HepG2 (cell line): ENCODE measurements around the gene VPS4A. TPM values are rescaled to one million over a fixed set of nuclear protein-coding genes. Genes with fewer than 3 reads are reported as not detected.

ENCODE experiments used
- CAMTA2 ChIP-seq: sonication (generic); formaldehyde crosslinking; IDR thresholded peaks from 2 replicates; pipeline ENCODE4 v1.4.0; 2020; ENCODE audit warnings: mild to moderate bottlenecking, missing genetic modification reagents, borderline replicate concordance
- CENPT ChIP-seq: sonication (generic); formaldehyde crosslinking; IDR thresholded peaks from 2 replicates; pipeline ENCODE4 v1.8.0; 2022; ENCODE audit warnings: low read depth, mild to moderate bottlenecking, moderate library complexity, missing genetic modification reagents
- GPN1 ChIP-seq: sonication (generic); formaldehyde crosslinking; IDR thresholded peaks from 2 replicates; pipeline ENCODE4 v1.5.1; 2020; ENCODE audit warnings: missing genetic modification reagents, borderline replicate concordance
- HDAC2 ChIP-seq: sonication (generic); formaldehyde crosslinking; IDR thresholded peaks from 2 replicates; pipeline ENCODE4 v1.4.0; 2020; ENCODE audit warnings: missing genetic modification reagents
- HOXA3 ChIP-seq: sonication (generic); formaldehyde crosslinking; IDR thresholded peaks from 2 replicates; pipeline ENCODE4 v1.5.0; 2020; ENCODE audit warnings: missing genetic modification reagents
- KLF16 ChIP-seq, 2 experiments: sonication (generic) in 1 of 2; formaldehyde crosslinking in 1 of 2; IDR thresholded peaks; 2 replicates each; pipeline versions ENCODE4 v1.6.1 to v1.8.0; 2016 to 2023; ENCODE audit warnings: missing genetic modification reagents in 2 of 2, missing compliant biosample characterization in 1 of 2
- MAFK ChIP-seq, 2 experiments: IDR thresholded peaks in 1 of 2; conservative IDR thresholded peaks in 1 of 2; 2 replicates each; pipeline ENCODE4 v1.6.1; 2011; ENCODE audit warnings: improper control_type of control experiment in 2 of 2, low read length in 2 of 2
- NCOA5 ChIP-seq: sonication (generic); formaldehyde crosslinking; IDR thresholded peaks from 2 replicates; pipeline ENCODE4 v1.4.0; 2020; ENCODE audit warnings: missing genetic modification reagents
- NFE2L1 ChIP-seq: sonication (generic); formaldehyde crosslinking; IDR thresholded peaks from 2 replicates; pipeline ENCODE4 v1.4.0; 2020; ENCODE audit warnings: missing genetic modification reagents, mild to moderate bottlenecking, borderline replicate concordance
- PAX8 ChIP-seq: sonication (generic); formaldehyde crosslinking; IDR thresholded peaks from 2 replicates; pipeline ENCODE4 v1.8.0; 2022; ENCODE audit warnings: mild to moderate bottlenecking, missing genetic modification reagents, borderline replicate concordance
- REPIN1 ChIP-seq: sonication (generic); formaldehyde crosslinking; IDR thresholded peaks from 2 replicates; pipeline ENCODE4 v1.8.0; 2022; ENCODE audit warnings: missing genetic modification reagents, low read depth, mild to moderate bottlenecking, borderline replicate concordance
- SKI ChIP-seq: fragments of 450-650 bp; IDR thresholded peaks from one replicate; pipeline ENCODE4 v1.6.1; 2018; ENCODE audit warnings: mild to moderate bottlenecking; ENCODE audit not compliant: partially characterized antibody
- STAT6 ChIP-seq: sonication (generic); formaldehyde crosslinking; IDR thresholded peaks from 2 replicates; pipeline ENCODE4 v1.4.0; 2020; ENCODE audit warnings: missing genetic modification reagents, mild to moderate bottlenecking, borderline replicate concordance
- TRIM22 ChIP-seq: fragments of 450-650 bp; IDR thresholded peaks from 2 replicates; pipeline ENCODE4 v1.6.1; 2017
- ZBTB34 ChIP-seq: sonication (generic); formaldehyde crosslinking; IDR thresholded peaks from 2 replicates; pipeline ENCODE4 v1.8.0; 2022; ENCODE audit warnings: mild to moderate bottlenecking, missing genetic modification reagents
- ZNF180 ChIP-seq: sonication (generic); formaldehyde crosslinking; IDR thresholded peaks from 2 replicates; pipeline ENCODE4 v1.4.0; 2020; ENCODE audit warnings: low read depth, missing genetic modification reagents, borderline replicate concordance
- ZNF256 ChIP-seq: sonication (generic); formaldehyde crosslinking; conservative IDR thresholded peaks from 2 replicates; pipeline ENCODE4 v1.4.0; 2020; ENCODE audit warnings: missing genetic modification reagents
- ZNF276 ChIP-seq: sonication (generic); formaldehyde crosslinking; IDR thresholded peaks from 2 replicates; pipeline ENCODE4 v1.4.0; 2020; ENCODE audit warnings: mild to moderate bottlenecking, low read depth, missing genetic modification reagents
- ZNF333 ChIP-seq: sonication (generic); formaldehyde crosslinking; IDR thresholded peaks from 2 replicates; pipeline ENCODE4 v1.4.0; 2020; ENCODE audit warnings: mild to moderate bottlenecking, missing genetic modification reagents, borderline replicate concordance
- ZNF451 ChIP-seq: sonication (generic); formaldehyde crosslinking; IDR thresholded peaks from 2 replicates; pipeline ENCODE4 v1.5.0; 2020; ENCODE audit warnings: mild to moderate bottlenecking, missing genetic modification reagents
- ZSCAN20 ChIP-seq: sonication (generic); formaldehyde crosslinking; IDR thresholded peaks from 2 replicates; pipeline ENCODE4 v1.4.0; 2020; ENCODE audit warnings: missing genetic modification reagents, mild to moderate bottlenecking, borderline replicate concordance
- polyA plus RNA-seq, 8 experiments: library from polyadenylated mRNA; depleted of rRNA in 3 of 8; stranded (reverse) in 7 of 8; unstranded in 1 of 8; fragments of >200 nt; fragmentation: Illumina TruSeq in 4 of 8; extraction: Trizol in 4 of 8; gene quantifications; 2 replicates each; pipeline versions ENCODE4 v1.2.1 to v1.2.3, GENCODE V29; 2011 to 2016; ENCODE audit warnings: low read depth in 4 of 8, missing spikeins in 1 of 8, mixed read lengths in 1 of 8; ENCODE audit not compliant: insufficient read depth in 1 of 8
- total RNA-seq, 5 experiments: library from RNA; depleted of rRNA; stranded (reverse); fragments of >200 nt; fragmentation: Illumina TruSeq; extraction: Trizol; gene quantifications; 2 replicates each; pipeline ENCODE4 v1.2.3, GENCODE V29; 2016; ENCODE audit warnings: low read depth in 1 of 5

Gene VPS4A
- total and polyA plus RNA-seq, 2 of the 13 experiments (the other 11 are each of a cell fraction or from before 2014, with no cell fraction given): 13.2 to 27.9 TPM

GRCh38 chr16:69311533-69312387 lies 610 bp downstream of the VPS4A start (continued):
- TF ChIP-seq STAT6 (CRISPR knock-in tag): peak; percentile 74; the same call in 1 of the 2 replicates
- no peak for TF ChIP-seq MAFK (conservative IDR thresholded peaks at IDR 0.05 in 1 of 2, IDR thresholded peaks at IDR 0.05 in 1 of 2; ENCODE audit: low read length in 2 of 2)
- no peak for TF ChIP-seq ZBTB34 (CRISPR knock-in tag)
- TF ChIP-seq CAMTA2 (CRISPR knock-in tag): no peak
- peak; percentile 78; the same call in 1 of the 2 replicates for TF ChIP-seq ZNF276 (CRISPR knock-in tag)
- TF ChIP-seq ZNF256: no peak
- no peak for TF ChIP-seq HOXA3 (CRISPR knock-in tag)
- peak; percentile 78; the same call in 1 of the 2 replicates for TF ChIP-seq ZSCAN20 (CRISPR knock-in tag)
- no peak for TF ChIP-seq NFE2L1 (CRISPR knock-in tag)
- TF ChIP-seq SKI: no peak
- no peak for TF ChIP-seq TRIM22
- 0 out of 2 replicates have a peak, but pooled peaks have one; percentile 40 for TF ChIP-seq PAX8 (CRISPR knock-in tag)
- TF ChIP-seq GPN1: no peak
- TF ChIP-seq ZNF333: no peak; the same call in 1 of the 2 replicates
- TF ChIP-seq ZNF451 (CRISPR knock-in tag): peak; percentile 42
- no peak for TF ChIP-seq NCOA5 (CRISPR knock-in tag)
- TF ChIP-seq REPIN1 (CRISPR knock-in tag): 0 out of 2 replicates have a peak, but pooled peaks have one; percentile 22
- TF ChIP-seq KLF16 (CRISPR knock-in tag; IDR thresholded peaks at IDR 0.05): peak in 1 of 2 experiments; percentile 63; a peak in 2 of 4 replicates
- no peak for TF ChIP-seq ZNF180 (CRISPR knock-in tag)
- TF ChIP-seq CENPT (CRISPR knock-in tag): no peak
- TF ChIP-seq HDAC2 (CRISPR knock-in tag): 0 out of 2 replicates have a peak, but pooled peaks have one; percentile 49
